T-cell (primary cell): ENCODE measurements around the gene EFCAB12. TPM values are rescaled to one million over a fixed set of nuclear protein-coding genes. Genes with fewer than 3 reads are reported as not detected.
"Not testable (repeated sequence)": the region's sequence is repeated elsewhere in the genome, so short reads cannot be mapped to it uniquely, and the experiment has no call there.

Source experiments
- ATAC-seq, 4 experiments: fragments of 200-7000 bp in 3 of 4; fragments of 150-1000 bp in 1 of 4; cut with Tn5 transposase; replicated peaks in 1 of 4; 1 replicate in 3 of 4; 2 replicates in 1 of 4; pipeline ENCODE4 v1.10.0; 2021; ENCODE audit warnings: moderate library complexity in 3 of 4, mild to moderate bottlenecking in 2 of 4, moderate number of reproducible peaks in 1 of 4
- CTCF ChIA-PET, 2 donors: fragments of 300-600 bp; sonication (Branson Sonifier 250); formaldehyde crosslinking; loops; one replicate each; lab custom pipeline; 2022; ENCODE audit warnings: antibody characterized with exemption in 2 of 2; lab: Charles Lee
- POLR2A ChIA-PET, 2 donors: fragments of 300-600 bp; sonication (Branson Sonifier 250); formaldehyde crosslinking; loops; one replicate each; lab custom pipeline; 2022; ENCODE audit warnings: antibody characterized with exemption in 2 of 2; lab: Charles Lee
- DNase-seq, 35 experiments: peaks; one replicate each; pipeline versions ENCODE4 v3.0.0 to v3.0.0-alpha.2; 2013 to 2023
- H3K27ac ChIP-seq: one replicate; pipeline ENCODE4 v1.5.1; 2013; ENCODE audit warnings: low read length
- H3K27me3 ChIP-seq, 2 experiments: replicated peaks in 1 of 2; 1 replicate in 1 of 2; 2 replicates in 1 of 2; pipeline versions ENCODE4 v1.6.1 to v1.7.0; 2013; ENCODE audit warnings: low read length in 1 of 2, mixed read lengths in 1 of 2; ENCODE audit not compliant: control insufficient read depth in 2 of 2, insufficient read depth in 2 of 2; ENCODE audit errors: extremely low read depth in 1 of 2
- H3K36me3 ChIP-seq, 2 donors: 1 replicate in 1 of 2; 2 replicates in 1 of 2; pipeline versions ENCODE4 v1.6.1 to v1.7.0; 2013; ENCODE audit warnings: low read length in 1 of 2; ENCODE audit not compliant: control insufficient read depth in 2 of 2, insufficient read depth in 1 of 2; ENCODE audit errors: extremely low read depth in 1 of 2
- H3K4me1 ChIP-seq, 2 experiments: 1 replicate in 1 of 2; 2 replicates in 1 of 2; pipeline versions ENCODE4 v1.6.1 to v1.7.0; 2013; ENCODE audit warnings: low read length in 2 of 2, mixed read lengths in 1 of 2; ENCODE audit not compliant: insufficient read depth in 2 of 2, control insufficient read depth in 1 of 2; ENCODE audit errors: extremely low read depth in 1 of 2
- H3K4me3 ChIP-seq, 2 donors: 1 replicate in 1 of 2; 2 replicates in 1 of 2; pipeline versions ENCODE4 v1.5.1 to v1.7.0; 2013; ENCODE audit warnings: mild to moderate bottlenecking in 2 of 2, low read length in 1 of 2, moderate library complexity in 1 of 2; ENCODE audit not compliant: control insufficient read depth in 1 of 2; ENCODE audit errors: extremely low read depth in 1 of 2
- H3K9me3 ChIP-seq: 2 replicates; pipeline ENCODE4 v1.7.0; 2013
- H3K27ac Mint-ChIP-seq, 2 donors: one replicate each; pipeline ENCODE4 v1.8.0; 2020 to 2021; ENCODE audit warnings: mild to moderate bottlenecking in 2 of 2, mixed read lengths in 2 of 2
- H3K27me3 Mint-ChIP-seq, 2 donors: one replicate each; pipeline ENCODE4 v1.8.0; 2021 to 2022; ENCODE audit warnings: mixed read lengths in 2 of 2
- H3K36me3 Mint-ChIP-seq: one replicate; pipeline ENCODE4 v1.8.0; 2021; ENCODE audit warnings: mixed read lengths
- H3K4me1 Mint-ChIP-seq, 3 donors: one replicate each; pipeline ENCODE4 v1.8.0; 2020 to 2022; ENCODE audit warnings: mixed read lengths in 3 of 3, mild to moderate bottlenecking in 1 of 3
- H3K4me3 Mint-ChIP-seq, 3 donors: one replicate each; pipeline ENCODE4 v1.8.0; 2020 to 2022; ENCODE audit warnings: mild to moderate bottlenecking in 3 of 3, mixed read lengths in 3 of 3, moderate library complexity in 3 of 3
- H3K9me3 Mint-ChIP-seq, 3 donors: one replicate each; pipeline ENCODE4 v1.8.0; 2020 to 2022; ENCODE audit warnings: mixed read lengths in 3 of 3
- WGBS: methylation state at CpG from one replicate; pipeline ENCODE4 v1.1.5; 2013; ENCODE audit warnings: missing lambda C conversion rate; ENCODE audit not compliant: insufficient coverage; 5-methylcytosine and 5-hydroxymethylcytosine counted together
- total RNA-seq, 35 experiments: library from RNA in 6 of 35; stranded (reverse) in 6 of 35; fragments of 120-200 nt in 1 of 35; gene quantifications; one replicate each; pipeline versions ENCODE4 v1.2.1 to v1.2.4 and lab custom pipeline; 2013 to 2026

Gene EFCAB12
- total RNA-seq, 5 donors from 2014 or later (not counting 1 experiment from before 2014, with no cell fraction given), result 1.2 to 2.7 (median 2.2) TPM

- H3K27me3 Mint-ChIP-seq, result not testable (repeated sequence)
- H3K36me3 ChIP-seq, result peaks cover 6 to 27% of the 10 kb centered on the region in 2 donors
- peak overlapping the region in 1 of 2 donors; percentile 17 for H3K27ac Mint-ChIP-seq
These were observed 42.9 kb downstream of the EFCAB12 start for GRCh38 chr3:129385507-129385906.

GRCh38 chr3:129384594-129385323 is 43.7 kb downstream of the EFCAB12 start:
- Histone ChIP-seq H3K9me3 (no peaks in the 10 kb centered on the region), H3K4me3 (no peak overlapping the region), H3K4me1 (no peaks in the 10 kb centered on the region), H3K27ac (no peak overlapping the region), H3K36me3 (peaks cover 6 to 23% of the 10 kb centered on the region in 2 donors), H3K27me3 (no peaks in the 10 kb centered on the region)
- no peaks in the 10 kb centered on the region for H3K27me3 Mint-ChIP-seq
- no peaks in the 10 kb centered on the region for H3K4me1 Mint-ChIP-seq
- H3K4me3 Mint-ChIP-seq, result no peak overlapping the region
- H3K36me3 Mint-ChIP-seq, result peaks cover 29% of the 10 kb centered on the region
- ChIA-PET CTCF (no interaction called here), POLR2A (no interaction called here)
- peak overlapping the region in 1 of 2 donors; percentile 17 for H3K27ac Mint-ChIP-seq
- WGBS, result 83% methylated on average over 8 of the region's 18 CpGs
- no peaks in the 10 kb centered on the region for H3K9me3 Mint-ChIP-seq
- ATAC-seq, result no peak
- no peak for DNase-seq

More at GRCh38 chr3:129385507-129385906, 42.9 kb downstream of the EFCAB12 start:
- H3K36me3 Mint-ChIP-seq, result peaks cover 27% of the 10 kb centered on the region
- H3K9me3 Mint-ChIP-seq, H3K27ac ChIP-seq, H3K4me3 ChIP-seq, DNase-seq, H3K27me3 ChIP-seq, ATAC-seq, POLR2A ChIA-PET, H3K4me1 ChIP-seq, H3K4me1 Mint-ChIP-seq, H3K4me3 Mint-ChIP-seq, H3K9me3 ChIP-seq: not testable (repeated sequence)
- CTCF ChIA-PET, result interaction anchor here in 1 of 2 donors (0.7 kb wide), 1 partner anchor 16 kb away, joined by 4 read pairs; no protein-coding TSS in a partner anchor
- 85% methylated on average over 5 of the region's 8 CpGs for WGBS

DNA sequence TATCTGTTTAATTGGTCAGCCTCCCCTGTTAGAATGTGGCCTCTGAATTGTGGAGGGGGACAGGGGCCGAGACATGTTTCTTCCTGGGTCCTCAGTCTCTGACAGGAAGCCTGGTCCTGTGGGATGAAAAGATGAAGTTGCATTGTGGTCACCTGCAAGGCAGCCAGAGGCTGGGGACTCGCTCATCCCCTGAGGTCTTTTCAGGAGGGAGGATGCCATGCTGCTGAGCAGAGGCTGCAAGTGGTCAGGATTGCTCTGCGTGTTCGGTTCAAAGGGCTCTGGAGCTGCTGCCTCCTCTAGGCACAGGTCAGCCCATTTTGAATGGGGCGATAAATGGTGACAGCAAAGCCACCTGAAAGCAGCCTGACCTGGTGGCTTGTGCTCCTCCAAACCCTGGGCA is 44.3 kb downstream of the EFCAB12 start:
- H3K27ac ChIP-seq, H3K4me1 Mint-ChIP-seq, H3K9me3 ChIP-seq, H3K4me3 Mint-ChIP-seq, H3K27me3 Mint-ChIP-seq, DNase-seq, H3K4me3 ChIP-seq, POLR2A ChIA-PET, H3K27ac Mint-ChIP-seq, H3K9me3 Mint-ChIP-seq, ATAC-seq, H3K27me3 ChIP-seq, H3K4me1 ChIP-seq: not testable (repeated sequence)
- CTCF ChIA-PET, result interaction anchor here in 1 of 2 donors (1.0 to 1.4 kb wide), 2 partner anchors 16 to 441 kb away, joined by 6 to 8 read pairs; no protein-coding TSS in a partner anchor
- 64% methylated on average over 3 of the region's 5 CpGs for WGBS
- peaks cover 0 to 17% of the 10 kb centered on the region in 2 donors for H3K36me3 ChIP-seq
- peaks cover 23% of the 10 kb centered on the region for H3K36me3 Mint-ChIP-seq

DNA sequence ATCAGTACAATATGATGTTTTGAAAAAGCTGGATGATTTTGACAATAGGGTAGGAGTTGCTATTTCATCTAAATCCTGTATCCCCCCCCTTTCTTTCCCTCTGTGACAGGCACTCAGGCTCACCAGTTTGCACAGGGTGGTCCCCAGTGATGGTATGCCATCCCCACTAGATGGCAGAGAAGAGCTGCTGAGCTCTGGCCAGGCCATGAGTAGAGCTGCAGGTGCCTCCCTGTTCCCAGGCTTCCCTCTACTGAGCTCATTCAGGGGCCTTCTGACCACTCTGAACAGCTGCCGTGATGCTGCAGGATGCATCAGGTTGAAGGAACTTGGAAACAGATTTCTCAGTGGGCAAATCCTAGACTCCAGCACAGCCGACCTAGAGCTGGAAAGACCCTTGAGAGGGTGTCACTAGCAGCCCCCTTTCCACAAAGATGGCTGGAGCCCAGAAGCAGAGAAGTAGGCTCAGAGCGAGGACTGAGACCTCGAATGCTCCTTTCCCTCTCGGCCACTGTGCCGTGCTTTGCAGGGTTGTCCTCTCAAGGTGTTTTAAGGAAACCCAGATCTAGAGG is 45.1 kb downstream of the EFCAB12 start:
- Histone ChIP-seq H3K9me3 (no peaks in the 10 kb centered on the region), H3K4me1 (no peaks in the 10 kb centered on the region), H3K27me3 (no peaks in the 10 kb centered on the region), H3K4me3 (no peak overlapping the region), H3K27ac (no peak overlapping the region), H3K36me3 (peaks cover 0 to 14% of the 10 kb centered on the region in 2 donors)
- CTCF ChIA-PET, result interaction anchor here (0.5 to 1.6 kb wide), 9 partner anchors 9 to 442 kb away, joined by 3 to 8 read pairs (median 3); partner anchors contain the start of genes IFT122 (in 1 of the 2) and MBD4 (in 1 of the 2)
- H3K4me1 Mint-ChIP-seq, result no peaks in the 10 kb centered on the region
- no peaks in the 10 kb centered on the region for H3K27me3 Mint-ChIP-seq
- POLR2A ChIA-PET, result interaction anchor here in 1 of 2 donors (0.6 kb wide), 1 partner anchor 211 kb away, joined by 3 read pairs; no protein-coding TSS in a partner anchor
- WGBS, result 72% methylated on average over 5 of the region's 6 CpGs
- no peak overlapping the region for H3K4me3 Mint-ChIP-seq
- H3K9me3 Mint-ChIP-seq, result no peaks in the 10 kb centered on the region
- H3K27ac Mint-ChIP-seq, result no peak overlapping the region
- H3K36me3 Mint-ChIP-seq, result peaks cover 22% of the 10 kb centered on the region
- DNase-seq, result peak in 33 of 35 experiments; percentile 14 to 60 (median 29)
- peak; percentile 82 to 95 (median 86) for ATAC-seq

DNA sequence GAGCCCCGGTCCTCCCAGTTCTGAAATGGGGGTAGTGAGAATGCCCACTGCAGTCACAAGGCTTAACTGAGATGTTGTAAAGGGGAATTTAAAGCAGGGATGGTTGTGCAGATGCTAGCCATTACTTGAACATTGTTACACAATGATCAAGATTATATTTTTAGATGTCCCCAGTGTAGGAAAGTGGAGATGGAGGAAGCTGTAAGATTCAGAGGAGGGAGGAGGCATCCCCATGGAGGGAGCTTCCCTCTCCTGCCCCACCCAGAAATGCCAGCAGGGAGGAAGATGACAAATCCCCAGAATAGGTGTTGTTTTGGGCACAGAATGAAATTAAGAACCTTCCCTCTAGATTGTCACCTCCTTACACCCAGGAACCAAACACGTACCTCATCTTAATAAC is 46.1 kb downstream of the EFCAB12 start:
- DNase-seq (no peak), ATAC-seq (no peak)
- Mint-ChIP-seq H3K4me1 (no peaks in the 10 kb centered on the region), H3K27me3 (no peaks in the 10 kb centered on the region), H3K4me3 (no peak overlapping the region), H3K9me3 (no peaks in the 10 kb centered on the region), H3K27ac (no peak overlapping the region), H3K36me3 (peaks cover 12% of the 10 kb centered on the region)
- 100% methylated on average over 1 of the region's 2 CpGs for WGBS
- H3K4me1 ChIP-seq, result no peaks in the 10 kb centered on the region
- H3K4me3 ChIP-seq, result no peak overlapping the region
- H3K9me3 ChIP-seq, result no peaks in the 10 kb centered on the region
- ChIA-PET CTCF (interaction anchor here (1.4 to 1.6 kb wide), 3 partner anchors 26 to 443 kb away, joined by 3 to 5 read pairs (median 5); no protein-coding TSS in a partner anchor), POLR2A (no interaction called here)
- H3K27ac ChIP-seq, result no peak overlapping the region
- H3K27me3 ChIP-seq, result no peaks in the 10 kb centered on the region
- peaks cover 0 to 4% of the 10 kb centered on the region in 2 donors for H3K36me3 ChIP-seq

GRCh38 chr3:129379582-129380358 is 48.7 kb downstream of the EFCAB12 start:
- CTCF ChIA-PET, result no interaction called here
- H3K27me3 Mint-ChIP-seq, result no peaks in the 10 kb centered on the region
- Histone ChIP-seq H3K9me3 (no peaks in the 10 kb centered on the region), H3K27me3 (no peaks in the 10 kb centered on the region), H3K4me3 (no peak overlapping the region), H3K4me1 (no peaks in the 10 kb centered on the region), H3K27ac (no peak overlapping the region), H3K36me3 (no peaks in the 10 kb centered on the region)
- DNase-seq (no peak), ATAC-seq (no peak)
- H3K4me3 Mint-ChIP-seq, result no peak overlapping the region
- H3K27ac Mint-ChIP-seq, result no peak overlapping the region
- 100% methylated on average over 1 of the region's 7 CpGs for WGBS
- no peaks in the 10 kb centered on the region for H3K4me1 Mint-ChIP-seq
- no peaks in the 10 kb centered on the region for H3K9me3 Mint-ChIP-seq
- H3K36me3 Mint-ChIP-seq, result peaks cover 13% of the 10 kb centered on the region
- POLR2A ChIA-PET, result no interaction called here
